ENCODE data around the gene CLCNKB.

DNA sequence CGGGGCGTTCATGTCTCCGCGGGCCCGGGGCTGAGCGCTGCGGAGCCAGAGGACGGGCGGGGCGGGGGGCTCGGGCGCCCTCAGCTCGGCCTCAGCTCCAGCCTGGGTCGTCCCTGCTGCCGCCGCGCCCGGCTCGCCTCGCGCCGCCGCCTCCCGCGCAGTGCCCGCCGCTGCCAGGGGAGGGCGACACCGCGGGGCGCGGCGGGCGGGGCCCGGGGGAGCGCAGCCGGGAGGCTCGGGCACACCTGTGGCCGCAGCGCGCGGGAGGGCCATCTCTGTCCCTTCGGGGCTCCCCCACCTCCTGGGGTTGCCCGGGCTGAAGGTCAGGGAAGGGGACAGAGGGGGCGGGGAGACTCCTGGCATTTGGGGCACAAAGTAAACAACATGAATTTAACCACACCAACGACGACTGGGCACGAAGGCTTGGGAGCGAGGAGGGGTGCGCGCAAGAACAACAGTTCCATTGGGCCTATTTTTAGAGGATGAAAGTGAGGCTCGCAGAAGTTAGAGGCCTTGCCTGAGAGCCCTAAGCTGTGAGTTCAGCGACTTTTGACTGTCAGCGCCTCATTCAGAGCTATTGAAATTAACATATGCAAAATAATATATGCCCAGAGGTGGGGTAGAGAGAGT lies 30.0 kb downstream of the CLCNKB start, which contains the start of gene FAM131C:
- TF ChIP-seq POLR2A (IDR thresholded peaks at IDR 0.05), result no peak
- TF ChIP-seq, protein P1, sequence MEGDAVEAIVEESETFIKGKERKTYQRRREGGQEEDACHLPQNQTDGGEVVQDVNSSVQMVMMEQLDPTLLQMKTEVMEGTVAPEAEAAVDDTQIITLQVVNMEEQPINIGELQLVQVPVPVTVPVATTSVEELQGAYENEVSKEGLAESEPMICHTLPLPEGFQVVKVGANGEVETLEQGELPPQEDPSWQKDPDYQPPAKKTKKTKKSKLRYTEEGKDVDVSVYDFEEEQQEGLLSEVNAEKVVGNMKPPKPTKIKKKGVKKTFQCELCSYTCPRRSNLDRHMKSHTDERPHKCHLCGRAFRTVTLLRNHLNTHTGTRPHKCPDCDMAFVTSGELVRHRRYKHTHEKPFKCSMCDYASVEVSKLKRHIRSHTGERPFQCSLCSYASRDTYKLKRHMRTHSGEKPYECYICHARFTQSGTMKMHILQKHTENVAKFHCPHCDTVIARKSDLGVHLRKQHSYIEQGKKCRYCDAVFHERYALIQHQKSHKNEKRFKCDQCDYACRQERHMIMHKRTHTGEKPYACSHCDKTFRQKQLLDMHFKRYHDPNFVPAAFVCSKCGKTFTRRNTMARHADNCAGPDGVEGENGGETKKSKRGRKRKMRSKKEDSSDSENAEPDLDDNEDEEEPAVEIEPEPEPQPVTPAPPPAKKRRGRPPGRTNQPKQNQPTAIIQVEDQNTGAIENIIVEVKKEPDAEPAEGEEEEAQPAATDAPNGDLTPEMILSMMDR (IDR thresholded peaks at IDR 0.05), result no peak
- no peak for TF ChIP-seq POLR2AphosphoS5 (IDR thresholded peaks at IDR 0.05; ENCODE audit: insufficient read depth in 1 of 2, low read depth in 1 of 2)

All from vagina (tissue), 2 donors.